K562 (cell line): Measurements from ENCODE around the gene EYA3. TPM values are rescaled to one million over a fixed set of nuclear protein-coding genes. Genes with fewer than 3 reads are reported as not detected.
A peak's percentile ranks its signal among the peaks of the same experiment; 100 is the strongest.

Experiments
- ARID1B ChIP-seq: fragments of 450-650 bp; IDR thresholded peaks from 2 replicates; pipeline ENCODE4 v1.6.1; 2016; ENCODE audit warnings: antibody characterized with exemption, mild to moderate bottlenecking, inconsistent platforms
- CTBP1 ChIP-seq: fragments of 450-650 bp; IDR thresholded peaks from 2 replicates; pipeline ENCODE4 v1.6.1; 2016; ENCODE audit warnings: borderline replicate concordance
- KAT7 ChIP-seq: sonication (generic); formaldehyde crosslinking; IDR thresholded peaks from 2 replicates; pipeline ENCODE4 v1.8.0; 2022; ENCODE audit warnings: missing genetic modification reagents, mild to moderate bottlenecking, borderline replicate concordance
- KLF1 ChIP-seq: fragments of 450-650 bp; IDR thresholded peaks from 2 replicates; pipeline ENCODE4 v1.6.1; 2016; ENCODE audit warnings: missing genetic modification characterization, missing compliant biosample characterization
- MTA3 ChIP-seq: fragments of 450-650 bp; formaldehyde crosslinking; IDR thresholded peaks from 2 replicates; pipeline ENCODE4 v1.6.1; 2017; ENCODE audit warnings: mild to moderate bottlenecking, borderline replicate concordance
- MYNN ChIP-seq, 2 experiments: sonication (generic); formaldehyde crosslinking in 1 of 2; IDR thresholded peaks; 2 replicates each; pipeline versions ENCODE4 v1.5.0 to v1.6.1; 2016 to 2020; ENCODE audit warnings: antibody characterized with exemption in 1 of 2, missing genetic modification reagents in 1 of 2
- NKRF ChIP-seq: fragments of 450-650 bp; IDR thresholded peaks from 2 replicates; pipeline ENCODE4 v1.6.1; 2016; ENCODE audit warnings: borderline replicate concordance
- PTBP1 ChIP-seq: fragments of 200-400 bp; formaldehyde crosslinking; IDR thresholded peaks from 2 replicates; pipeline ENCODE4 v1.6.1; 2017; ENCODE audit warnings: low read depth, low read length
- SIRT6 ChIP-seq: IDR thresholded peaks from one replicate; pipeline ENCODE4 v1.6.1; 2012; ENCODE audit warnings: low read depth, mild to moderate bottlenecking, control low read depth, inconsistent platforms, low read length, moderate library complexity
- SMARCA4 ChIP-seq: fragments of 450-650 bp; IDR thresholded peaks from 2 replicates; pipeline ENCODE4 v1.6.1; 2016
- ZNF121 ChIP-seq: sonication (generic); formaldehyde crosslinking; conservative IDR thresholded peaks from 2 replicates; pipeline ENCODE4 v1.8.0; 2022; ENCODE audit warnings: missing genetic modification reagents
- ZNF165 ChIP-seq: fragments of 250-450 bp; sonication (Bioruptor Pico); IDR thresholded peaks from 2 replicates; pipeline ENCODE4 v1.4.0; 2020; ENCODE audit warnings: borderline replicate concordance
- ZNF639 ChIP-seq, 2 experiments: fragments of 200-800 bp in 1 of 2; sonication (Bioruptor generic) in 1 of 2; sonication (generic) in 1 of 2; formaldehyde crosslinking in 1 of 2; IDR thresholded peaks in 1 of 2; conservative IDR thresholded peaks in 1 of 2; 2 replicates each; pipeline versions ENCODE4 v1.5.0 to v1.6.1; 2016 to 2020; ENCODE audit warnings: missing compliant biosample characterization in 1 of 2, missing genetic modification characterization in 1 of 2, missing genetic modification reagents in 1 of 2
- polyA plus RNA-seq, 8 experiments: library from polyadenylated mRNA; depleted of rRNA in 4 of 8; stranded (reverse) in 5 of 8; unstranded in 3 of 8; fragments of >200 nt; fragmentation: Nextera tagmentation in 2 of 8; fragmentation: Illumina TruSeq in 1 of 8; extraction: Ambion mirVana in 2 of 8; extraction: Trizol in 1 of 8; gene quantifications; 2 replicates each; pipeline versions ENCODE4 v1.2.1 to v1.2.3, GENCODE V29; 2011 to 2014; ENCODE audit warnings: inconsistent platforms in 1 of 8, missing spikeins in 1 of 8
- total RNA-seq, 7 experiments: library from RNA; depleted of rRNA in 6 of 7; stranded (reverse); fragments of >200 nt in 6 of 7; fragmentation: Illumina TruSeq in 2 of 7; extraction: Trizol in 2 of 7; gene quantifications; 2 replicates each; pipeline versions ENCODE4 v1.2.1 to v1.2.3, GENCODE V29; 2011 to 2021; ENCODE audit warnings: low replicate concordance in 1 of 7
- TF ChIP-seq, protein P1 (sequence below), 2 experiments: fragments of 450-650 bp; formaldehyde crosslinking in 1 of 2; IDR thresholded peaks; 2 replicates each; pipeline versions ENCODE4 v1.4.0 to v1.6.1; 2014 to 2020; ENCODE audit warnings: mild to moderate bottlenecking in 2 of 2, borderline replicate concordance in 1 of 2, low read depth in 1 of 2

Gene EYA3
- total and polyA plus RNA-seq, 9 of the 15 experiments (the other 6 are each of a cell fraction or from before 2014, with no cell fraction given): 21.7 to 64.0 (median 43.6) TPM

DNA sequence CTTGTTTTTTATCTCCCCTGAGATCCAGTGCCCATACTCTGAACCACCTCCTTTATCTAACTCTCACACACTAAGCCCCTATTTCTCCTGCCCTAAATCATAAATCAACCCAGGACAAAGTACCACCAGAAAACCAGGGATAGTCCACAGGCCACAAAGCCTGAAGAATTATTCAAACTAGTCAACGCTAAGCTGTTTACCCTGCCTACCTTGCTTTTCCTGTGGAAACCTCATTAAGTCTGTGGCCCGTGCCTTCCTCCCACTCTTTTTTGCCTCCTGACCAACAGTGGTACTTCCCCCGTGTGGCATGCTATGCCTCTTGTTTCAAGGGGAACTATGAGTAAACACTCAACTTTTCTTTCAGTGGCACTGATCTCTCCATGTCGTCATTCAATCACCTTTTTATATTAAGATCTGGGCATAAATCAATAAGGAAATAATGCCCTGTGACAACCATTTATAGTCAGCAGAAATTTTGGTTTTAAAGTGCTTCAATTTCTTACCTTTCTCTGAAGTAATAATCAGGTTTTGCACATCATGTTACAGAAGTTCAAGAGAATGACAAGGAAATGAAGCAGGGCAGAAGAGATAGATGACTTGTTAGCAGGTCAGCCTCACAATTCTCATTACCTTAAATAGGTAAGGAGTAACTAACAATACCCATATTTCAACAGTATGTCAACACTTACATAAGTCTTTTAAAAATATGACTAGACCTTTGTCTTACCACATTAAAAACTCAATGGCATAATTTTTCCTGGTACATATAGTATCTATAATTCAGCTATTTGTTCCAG is 32.1 kb downstream of the EYA3 start (continued):
- TF ChIP-seq ZNF639 (CRISPR knock-in tag; conservative IDR thresholded peaks at IDR 0.05 in 1 of 2, IDR thresholded peaks at IDR 0.05 in 1 of 2) (0 out of 4 replicates have a peak, but pooled peaks of 1 of the 2 experiments have one; percentile 32), PTBP1 (no peak), MYNN (IDR thresholded peaks at IDR 0.05) (peak; percentile 22; the same call in 1 of the 2 replicates), MYNN (CRISPR knock-in tag; IDR thresholded peaks at IDR 0.05) (no peak), ARID1B (peak; percentile 74), KLF1 (tag) (no peak), KAT7 (CRISPR knock-in tag) (0 out of 2 replicates have a peak, but pooled peaks have one; percentile 34), ZNF121 (no peak), NKRF (no peak), MTA3 (no peak), SIRT6 (no peak), SMARCA4 (peak; percentile 49; the same call in 1 of the 2 replicates), ZNF165 (CRISPR knock-in tag) (no peak), CTBP1 (peak; percentile 55)
- TF ChIP-seq, protein P1, sequence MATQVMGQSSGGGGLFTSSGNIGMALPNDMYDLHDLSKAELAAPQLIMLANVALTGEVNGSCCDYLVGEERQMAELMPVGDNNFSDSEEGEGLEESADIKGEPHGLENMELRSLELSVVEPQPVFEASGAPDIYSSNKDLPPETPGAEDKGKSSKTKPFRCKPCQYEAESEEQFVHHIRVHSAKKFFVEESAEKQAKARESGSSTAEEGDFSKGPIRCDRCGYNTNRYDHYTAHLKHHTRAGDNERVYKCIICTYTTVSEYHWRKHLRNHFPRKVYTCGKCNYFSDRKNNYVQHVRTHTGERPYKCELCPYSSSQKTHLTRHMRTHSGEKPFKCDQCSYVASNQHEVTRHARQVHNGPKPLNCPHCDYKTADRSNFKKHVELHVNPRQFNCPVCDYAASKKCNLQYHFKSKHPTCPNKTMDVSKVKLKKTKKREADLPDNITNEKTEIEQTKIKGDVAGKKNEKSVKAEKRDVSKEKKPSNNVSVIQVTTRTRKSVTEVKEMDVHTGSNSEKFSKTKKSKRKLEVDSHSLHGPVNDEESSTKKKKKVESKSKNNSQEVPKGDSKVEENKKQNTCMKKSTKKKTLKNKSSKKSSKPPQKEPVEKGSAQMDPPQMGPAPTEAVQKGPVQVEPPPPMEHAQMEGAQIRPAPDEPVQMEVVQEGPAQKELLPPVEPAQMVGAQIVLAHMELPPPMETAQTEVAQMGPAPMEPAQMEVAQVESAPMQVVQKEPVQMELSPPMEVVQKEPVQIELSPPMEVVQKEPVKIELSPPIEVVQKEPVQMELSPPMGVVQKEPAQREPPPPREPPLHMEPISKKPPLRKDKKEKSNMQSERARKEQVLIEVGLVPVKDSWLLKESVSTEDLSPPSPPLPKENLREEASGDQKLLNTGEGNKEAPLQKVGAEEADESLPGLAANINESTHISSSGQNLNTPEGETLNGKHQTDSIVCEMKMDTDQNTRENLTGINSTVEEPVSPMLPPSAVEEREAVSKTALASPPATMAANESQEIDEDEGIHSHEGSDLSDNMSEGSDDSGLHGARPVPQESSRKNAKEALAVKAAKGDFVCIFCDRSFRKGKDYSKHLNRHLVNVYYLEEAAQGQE (IDR thresholded peaks at IDR 0.05; ENCODE audit: borderline replicate concordance): no peak
- TF ChIP-seq, protein P1 (CRISPR knock-in tag; IDR thresholded peaks at IDR 0.05; ENCODE audit: low read depth): no peak
